Measurements from ENCODE around the gene NCOA1.
"Not testable (repeated sequence)": the region's sequence is repeated elsewhere in the genome, so short reads cannot be mapped to it uniquely, and the experiment has no call there.

DNA sequence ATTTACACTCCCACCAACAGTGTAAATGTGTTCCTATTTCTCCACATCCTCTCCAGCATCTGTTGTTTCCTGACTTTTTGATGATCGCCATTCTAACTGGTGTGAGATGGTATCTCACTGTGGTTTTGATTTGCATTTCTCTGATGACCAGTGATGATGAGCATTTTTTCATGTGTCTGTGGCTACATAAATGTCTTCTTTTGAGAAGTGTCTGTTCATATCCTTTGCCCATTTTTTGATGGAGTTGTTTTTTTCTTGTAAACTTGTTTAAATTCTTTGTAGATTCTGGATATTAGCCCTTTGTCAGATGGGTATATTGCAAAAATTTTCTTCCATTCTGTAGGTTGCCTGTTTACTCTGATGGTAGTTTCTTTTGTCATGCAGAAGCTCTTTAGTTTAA lies 41.0 kb downstream of the NCOA1 start:
- not testable (repeated sequence) for TF ChIP-seq EZH2 (IDR thresholded peaks at IDR 0.05; ENCODE audit: borderline replicate concordance, low read length)
- TF ChIP-seq, protein P1, sequence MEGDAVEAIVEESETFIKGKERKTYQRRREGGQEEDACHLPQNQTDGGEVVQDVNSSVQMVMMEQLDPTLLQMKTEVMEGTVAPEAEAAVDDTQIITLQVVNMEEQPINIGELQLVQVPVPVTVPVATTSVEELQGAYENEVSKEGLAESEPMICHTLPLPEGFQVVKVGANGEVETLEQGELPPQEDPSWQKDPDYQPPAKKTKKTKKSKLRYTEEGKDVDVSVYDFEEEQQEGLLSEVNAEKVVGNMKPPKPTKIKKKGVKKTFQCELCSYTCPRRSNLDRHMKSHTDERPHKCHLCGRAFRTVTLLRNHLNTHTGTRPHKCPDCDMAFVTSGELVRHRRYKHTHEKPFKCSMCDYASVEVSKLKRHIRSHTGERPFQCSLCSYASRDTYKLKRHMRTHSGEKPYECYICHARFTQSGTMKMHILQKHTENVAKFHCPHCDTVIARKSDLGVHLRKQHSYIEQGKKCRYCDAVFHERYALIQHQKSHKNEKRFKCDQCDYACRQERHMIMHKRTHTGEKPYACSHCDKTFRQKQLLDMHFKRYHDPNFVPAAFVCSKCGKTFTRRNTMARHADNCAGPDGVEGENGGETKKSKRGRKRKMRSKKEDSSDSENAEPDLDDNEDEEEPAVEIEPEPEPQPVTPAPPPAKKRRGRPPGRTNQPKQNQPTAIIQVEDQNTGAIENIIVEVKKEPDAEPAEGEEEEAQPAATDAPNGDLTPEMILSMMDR (IDR thresholded peaks at IDR 0.05; ENCODE audit: low read length), result not testable (repeated sequence)
